HepG2 (cell line): ENCODE measurements around the gene GUK1. TPM values are rescaled to one million over a fixed set of nuclear protein-coding genes. Genes with fewer than 3 reads are reported as not detected.

Source experiments
- DR1 ChIP-seq: sonication (generic); formaldehyde crosslinking; IDR thresholded peaks from 2 replicates; pipeline ENCODE4 v1.8.0; 2021; ENCODE audit warnings: mild to moderate bottlenecking, missing genetic modification reagents, inconsistent platforms
- ELF3 ChIP-seq: IDR thresholded peaks from 2 replicates; pipeline ENCODE4 v1.6.1; 2016; ENCODE audit warnings: missing genetic modification reagents, missing compliant biosample characterization
- HES4 ChIP-seq: sonication (generic); formaldehyde crosslinking; IDR thresholded peaks from 2 replicates; pipeline ENCODE4 v1.9.0; 2021; ENCODE audit warnings: mild to moderate bottlenecking, missing genetic modification reagents, borderline replicate concordance
- KLF12 ChIP-seq: sonication (generic); formaldehyde crosslinking; IDR thresholded peaks from 2 replicates; pipeline ENCODE4 v1.4.0; 2020; ENCODE audit warnings: missing genetic modification reagents, borderline replicate concordance
- MTA3 ChIP-seq: sonication (generic); formaldehyde crosslinking; IDR thresholded peaks from 2 replicates; pipeline ENCODE4 v1.4.0; 2020; ENCODE audit warnings: missing genetic modification reagents
- MXD1 ChIP-seq: sonication (generic); formaldehyde crosslinking; IDR thresholded peaks from 2 replicates; pipeline ENCODE4 v1.4.0; 2020; ENCODE audit warnings: mild to moderate bottlenecking, missing genetic modification reagents
- NKX3-1 ChIP-seq: sonication (generic); formaldehyde crosslinking; IDR thresholded peaks from 2 replicates; pipeline ENCODE4 v1.5.0; 2020; ENCODE audit warnings: missing genetic modification reagents
- PAX8 ChIP-seq: sonication (generic); formaldehyde crosslinking; IDR thresholded peaks from 2 replicates; pipeline ENCODE4 v1.8.0; 2022; ENCODE audit warnings: mild to moderate bottlenecking, missing genetic modification reagents, borderline replicate concordance
- PITX1 ChIP-seq: sonication (generic); formaldehyde crosslinking; IDR thresholded peaks from 2 replicates; pipeline ENCODE4 v1.5.1; 2020; ENCODE audit warnings: mild to moderate bottlenecking, missing genetic modification reagents
- POLR2AphosphoS2 ChIP-seq: IDR thresholded peaks from 2 replicates; pipeline ENCODE4 v1.6.1; 2011; ENCODE audit warnings: low read depth, low read length, improper control_type of control experiment
- SATB2 ChIP-seq: sonication (generic); formaldehyde crosslinking; IDR thresholded peaks from 2 replicates; pipeline ENCODE4 v1.5.0; 2020; ENCODE audit warnings: missing genetic modification reagents
- SNRNP70 ChIP-seq: fragments of 200-400 bp; formaldehyde crosslinking; IDR thresholded peaks from 2 replicates; pipeline ENCODE4 v1.6.1; 2017; ENCODE audit warnings: mild to moderate bottlenecking, low read depth, low read length, moderate library complexity
- TCF12 ChIP-seq, 2 experiments: fragments of 450-650 bp in 1 of 2; sonication (generic) in 1 of 2; formaldehyde crosslinking in 1 of 2; IDR thresholded peaks; 2 replicates each; pipeline versions ENCODE4 v1.6.1 to v1.8.0; 2017 to 2022; ENCODE audit warnings: antibody characterized with exemption in 1 of 2, mild to moderate bottlenecking in 1 of 2, missing genetic modification reagents in 1 of 2, moderate library complexity in 1 of 2
- ZBTB14 ChIP-seq: sonication (generic); formaldehyde crosslinking; IDR thresholded peaks from 2 replicates; pipeline ENCODE4 v1.4.0; 2020; ENCODE audit warnings: missing genetic modification reagents
- ZBTB39 ChIP-seq: sonication (generic); formaldehyde crosslinking; IDR thresholded peaks from 2 replicates; pipeline ENCODE4 v1.5.0; 2020; ENCODE audit warnings: missing genetic modification reagents
- ZBTB42 ChIP-seq: sonication (generic); formaldehyde crosslinking; IDR thresholded peaks from 2 replicates; pipeline ENCODE4 v1.5.0; 2020; ENCODE audit warnings: mild to moderate bottlenecking, missing genetic modification reagents
- ZFP36L2 ChIP-seq: sonication (generic); formaldehyde crosslinking; IDR thresholded peaks from 2 replicates; pipeline ENCODE4 v1.4.0; 2020; ENCODE audit warnings: missing genetic modification reagents
- ZFX ChIP-seq: sonication (generic); formaldehyde crosslinking; IDR thresholded peaks from 2 replicates; pipeline ENCODE4 v1.4.0; 2020; ENCODE audit warnings: mild to moderate bottlenecking, low read depth, missing genetic modification reagents, moderate library complexity
- ZMYM2 ChIP-seq: sonication (generic); formaldehyde crosslinking; IDR thresholded peaks from 2 replicates; pipeline ENCODE4 v1.8.0; 2022; ENCODE audit warnings: mild to moderate bottlenecking, missing genetic modification reagents
- ZNF34 ChIP-seq: sonication (generic); formaldehyde crosslinking; IDR thresholded peaks from 2 replicates; pipeline ENCODE4 v1.4.0; 2020; ENCODE audit warnings: mild to moderate bottlenecking, missing genetic modification reagents, borderline replicate concordance
- ZNF343 ChIP-seq: sonication (generic); formaldehyde crosslinking; IDR thresholded peaks from 2 replicates; pipeline ENCODE4 v1.4.0; 2020; ENCODE audit warnings: mild to moderate bottlenecking, missing genetic modification reagents
- ZNF530 ChIP-seq: sonication (generic); formaldehyde crosslinking; IDR thresholded peaks from 2 replicates; pipeline ENCODE4 v1.5.0; 2020; ENCODE audit warnings: low read depth, mild to moderate bottlenecking, missing genetic modification reagents
- ZNF746 ChIP-seq: sonication (generic); formaldehyde crosslinking; IDR thresholded peaks from 2 replicates; pipeline ENCODE4 v1.8.0; 2022; ENCODE audit warnings: mild to moderate bottlenecking, missing genetic modification reagents
- ZNF792 ChIP-seq: IDR thresholded peaks from 2 replicates; pipeline ENCODE4 v1.6.1; 2016
- ZNF839 ChIP-seq: sonication (generic); formaldehyde crosslinking; IDR thresholded peaks from 2 replicates; pipeline ENCODE4 v1.4.0; 2020; ENCODE audit warnings: missing genetic modification reagents, mild to moderate bottlenecking, borderline replicate concordance
- ZNF891 ChIP-seq: sonication (generic); formaldehyde crosslinking; IDR thresholded peaks from 2 replicates; pipeline ENCODE4 v1.5.0; 2020; ENCODE audit warnings: mild to moderate bottlenecking, missing genetic modification reagents
- ZSCAN12 ChIP-seq: sonication (generic); formaldehyde crosslinking; IDR thresholded peaks from 2 replicates; pipeline ENCODE4 v1.9.0; 2021; ENCODE audit warnings: mild to moderate bottlenecking, missing genetic modification reagents
- ZSCAN21 ChIP-seq: sonication (generic); formaldehyde crosslinking; IDR thresholded peaks from 2 replicates; pipeline ENCODE4 v1.8.0; 2022; ENCODE audit warnings: mild to moderate bottlenecking, missing genetic modification reagents, moderate library complexity, borderline replicate concordance
- polyA plus RNA-seq, 8 experiments: library from polyadenylated mRNA; depleted of rRNA in 3 of 8; stranded (reverse) in 7 of 8; unstranded in 1 of 8; fragments of >200 nt; fragmentation: Illumina TruSeq in 4 of 8; extraction: Trizol in 4 of 8; gene quantifications; 2 replicates each; pipeline versions ENCODE4 v1.2.1 to v1.2.3, GENCODE V29; 2011 to 2016; ENCODE audit warnings: low read depth in 4 of 8, missing spikeins in 1 of 8, mixed read lengths in 1 of 8; ENCODE audit not compliant: insufficient read depth in 1 of 8
- total RNA-seq, 5 experiments: library from RNA; depleted of rRNA; stranded (reverse); fragments of >200 nt; fragmentation: Illumina TruSeq; extraction: Trizol; gene quantifications; 2 replicates each; pipeline ENCODE4 v1.2.3, GENCODE V29; 2016; ENCODE audit warnings: low read depth in 1 of 5

Gene GUK1
- total and polyA plus RNA-seq, 2 of the 13 experiments (the other 11 are each of a cell fraction or from before 2014, with no cell fraction given), result 116 to 154 TPM

GRCh38 chr1:228102791-228103620 is 37.1 kb upstream of the GUK1 start, which contains the start of gene C1orf35 (continued):
- TF ChIP-seq ZBTB39 (CRISPR knock-in tag) (no peak), PITX1 (peak; percentile 72), DR1 (peak; percentile 66), SATB2 (CRISPR knock-in tag) (no peak; the same call in 1 of the 2 replicates), PAX8 (CRISPR knock-in tag) (no peak), ELF3 (CRISPR knock-in tag) (peak; percentile 74), HES4 (CRISPR knock-in tag) (peak; percentile 23; the same call in 1 of the 2 replicates), TCF12 (IDR thresholded peaks at IDR 0.05) (no peak), TCF12 (CRISPR knock-in tag; IDR thresholded peaks at IDR 0.05) (0 out of 2 replicates have a peak, but pooled peaks have one; percentile 16), MXD1 (CRISPR knock-in tag) (peak; percentile 86; the same call in 1 of the 2 replicates), SNRNP70 (no peak), ZSCAN21 (CRISPR knock-in tag) (peak; percentile 93), ZNF792 (CRISPR knock-in tag) (peak; percentile 87; the same call in 1 of the 2 replicates), NKX3-1 (no peak), ZSCAN12 (CRISPR knock-in tag) (peak; percentile 50; the same call in 1 of the 2 replicates), ZNF891 (CRISPR knock-in tag) (peak; percentile 76; the same call in 1 of the 2 replicates), ZNF343 (CRISPR knock-in tag) (no peak; the same call in 1 of the 2 replicates), MTA3 (no peak), ZNF34 (no peak), ZFP36L2 (no peak), POLR2AphosphoS2 (no peak), ZBTB42 (CRISPR knock-in tag) (peak; percentile 93; the same call in 1 of the 2 replicates), ZNF839 (CRISPR knock-in tag) (no peak), ZMYM2 (CRISPR knock-in tag) (no peak), ZNF746 (0 out of 2 replicates have a peak, but pooled peaks have one; percentile 27), ZNF530 (CRISPR knock-in tag) (no peak), KLF12 (CRISPR knock-in tag) (peak; percentile 47; the same call in 1 of the 2 replicates), ZBTB14 (CRISPR knock-in tag) (peak; percentile 81), ZFX (CRISPR knock-in tag) (peak; percentile 98)
